Right lobe of liver (tissue), 6 donors: Measurements from ENCODE around the gene PCA3. TPM values are rescaled to one million over a fixed set of nuclear protein-coding genes. Genes with fewer than 3 reads are reported as not detected.

Experiments used
- ATAC-seq, 4 donors: fragments of 200-7000 bp; cut with Tn5 transposase; one replicate each; pipeline ENCODE4 v1.9.1; 2020; ENCODE audit warnings: mild to moderate bottlenecking in 4 of 4, moderate library complexity in 4 of 4
- DNase-seq, 3 donors: peaks; one replicate each; pipeline ENCODE4 v3.0.0-alpha.2; 2020
- H3K27ac ChIP-seq, 3 donors: fragments of 200-600 bp; one replicate each; pipeline ENCODE4 v1.8.0; 2022
- H3K27me3 ChIP-seq, 2 donors: fragments of 200-600 bp; one replicate each; pipeline ENCODE4 v1.8.0; 2022
- H3K36me3 ChIP-seq, 4 donors: fragments of 200-600 bp; sonication (generic) in 1 of 4; one replicate each; pipeline versions ENCODE4 v1.5.1 to v1.8.0; 2017 to 2022; ENCODE audit warnings: control low read depth in 1 of 4
- H3K4me1 ChIP-seq, 4 donors: fragments of 200-600 bp; sonication (generic) in 1 of 4; one replicate each; pipeline versions ENCODE4 v1.5.1 to v1.8.0; 2017 to 2022; ENCODE audit warnings: control low read depth in 1 of 4
- H3K4me3 ChIP-seq, 3 donors: fragments of 200-600 bp; one replicate each; pipeline ENCODE4 v1.8.0; 2022
- H3K9me3 ChIP-seq, 4 donors: fragments of 200-600 bp; sonication (generic) in 1 of 4; one replicate each; pipeline versions ENCODE4 v1.5.1 to v1.8.0; 2017 to 2022; ENCODE audit warnings: control low read depth in 1 of 4
- CTCF ChIP-seq, 4 donors: fragments of 200-600 bp in 3 of 4; fragments of 450-650 bp in 1 of 4; IDR thresholded peaks; one replicate each; pipeline versions ENCODE4 v1.5.1 to v1.8.0; 2016 to 2022; ENCODE audit warnings: antibody characterized with exemption in 4 of 4, mild to moderate bottlenecking in 2 of 4
- POLR2A ChIP-seq: fragments of 450-650 bp; IDR thresholded peaks from one replicate; pipeline ENCODE4 v1.6.1; 2017; ENCODE audit warnings: antibody characterized with exemption, mild to moderate bottlenecking
- WGBS: methylation state at CpG from one replicate; pipeline ENCODE4 v1.1.6; 2018; ENCODE audit warnings: low coverage, low lambda C conversion rate; ENCODE audit not compliant: insufficient coverage; ENCODE audit errors: missing lambda C conversion rate; 5-methylcytosine and 5-hydroxymethylcytosine counted together
- intact Hi-C, 2 donors: fragments of 100-400 bp; cut with DNase I; formaldehyde crosslinking; loops; one replicate each; pipeline versions ENCODE4 v1.11.2 to v1.14.1; 2022
- total RNA-seq, 6 experiments: library from RNA; depleted of rRNA in 2 of 6; stranded (reverse); fragments of >200 nt in 2 of 6; fragmentation: NEBNext Ultra II Directional in 3 of 6; extraction: Animal tissue kit (Norgen Biotek cat#: 25700) in 3 of 6; gene quantifications; one replicate each; pipeline versions ENCODE4 v1.1.0 to v1.2.4, GENCODE V29; 2016 to 2023
- donor health status: DM: no; HTN: yes; CAD: no.
- donor health status: DM: no; HTN: no; CAD: no.
- donor health status: DM: no; HTN: no; CAD: no.
- donor health status: DM: no; HTN: yes; CAD: no.
- donor health status: DM: no; HTN: yes; CAD: no.

PCA3 gene
- total RNA-seq, 6 experiments from 2014 or later, result 0.09 to 0.59 (median 0.46) TPM; not detected in 1

GRCh38 chr9:76796296-76796695, 32.1 kb downstream of the PCA3 start:
- TF ChIP-seq CTCF (IDR thresholded peaks at IDR 0.05) (no peak), POLR2A (no peak)
- H3K9me3 ChIP-seq, result no peaks in the 10 kb centered on the region
- intact Hi-C loops, result no loop called here
- no peak overlapping the region for H3K4me3 ChIP-seq
- H3K27me3 ChIP-seq, result no peaks in the 10 kb centered on the region
- no peaks in the 10 kb centered on the region for H3K4me1 ChIP-seq
- ATAC-seq, result no peak
- H3K27ac ChIP-seq, result no peak overlapping the region
- no peaks in the 10 kb centered on the region for H3K36me3 ChIP-seq
- WGBS, result 58% methylated on average over 5 of the region's 5 CpGs
- no peak for DNase-seq

DNA sequence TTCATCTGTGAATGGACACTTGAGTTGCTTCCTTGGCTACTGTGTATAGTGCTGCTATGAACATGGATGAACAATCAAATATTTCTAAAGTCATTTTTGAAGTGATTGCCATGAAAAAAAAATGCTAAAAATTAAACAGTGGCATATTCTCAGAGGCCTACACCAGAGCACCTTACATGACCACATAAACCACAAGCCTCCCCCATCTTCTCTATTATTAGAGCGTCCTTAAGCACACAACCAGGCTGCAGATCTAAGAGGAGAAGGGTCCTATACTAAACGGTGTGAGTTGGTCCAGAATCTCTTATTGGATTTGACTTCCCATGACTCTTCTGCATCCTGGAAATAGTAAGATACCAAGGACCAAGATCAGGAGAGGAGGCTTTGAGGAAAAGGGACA, 34.3 kb downstream of the PCA3 start:
- WGBS, result 20% methylated on average over 2 of the region's 2 CpGs
- DNase-seq, result no peak
- H3K4me3 ChIP-seq, result no peak overlapping the region
- no peaks in the 10 kb centered on the region for H3K27me3 ChIP-seq
- no peaks in the 10 kb centered on the region for H3K4me1 ChIP-seq
- TF ChIP-seq CTCF (IDR thresholded peaks at IDR 0.05) (no peak), POLR2A (no peak)
- ATAC-seq, result no peak
- H3K9me3 ChIP-seq, result no peaks in the 10 kb centered on the region
- H3K36me3 ChIP-seq, result no peaks in the 10 kb centered on the region
- no peak overlapping the region for H3K27ac ChIP-seq
- intact Hi-C loops, result no loop called here

DNA sequence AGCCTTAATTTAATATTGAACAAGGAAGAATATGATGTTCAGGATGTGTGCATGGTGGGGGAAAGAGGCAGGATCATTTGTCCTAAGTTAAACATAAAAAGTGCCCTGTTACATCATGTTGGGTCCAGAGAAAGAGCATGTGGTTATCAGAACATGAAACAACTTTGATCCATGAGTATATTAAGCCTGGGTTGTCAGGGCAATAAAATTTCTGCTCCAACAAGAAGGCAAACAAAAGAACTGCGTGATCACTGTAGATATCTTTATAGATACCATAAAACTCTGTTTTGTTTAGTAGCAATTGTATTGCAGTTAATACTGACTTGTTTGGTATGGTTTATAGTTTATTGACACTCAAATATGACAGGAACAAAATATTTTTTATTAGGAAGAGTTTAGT, 35.2 kb downstream of the PCA3 start:
- Histone ChIP-seq H3K9me3 (no peaks in the 10 kb centered on the region), H3K4me1 (no peaks in the 10 kb centered on the region), H3K36me3 (no peaks in the 10 kb centered on the region), H3K27me3 (no peaks in the 10 kb centered on the region), H3K4me3 (no peak overlapping the region), H3K27ac (no peak overlapping the region)
- 50% methylated on average over 1 of the region's 1 CpG for WGBS
- ATAC-seq, result no peak
- TF ChIP-seq CTCF (IDR thresholded peaks at IDR 0.05), result no peak
- TF ChIP-seq POLR2A, result no peak
- no peak for DNase-seq
- intact Hi-C loops, result no loop called here

GRCh38 chr9:76800901-76801300, 36.7 kb downstream of the PCA3 start:
- ATAC-seq, result no peak
- Histone ChIP-seq H3K9me3 (no peaks in the 10 kb centered on the region), H3K27me3 (no peaks in the 10 kb centered on the region), H3K36me3 (no peaks in the 10 kb centered on the region), H3K27ac (no peak overlapping the region), H3K4me3 (no peak overlapping the region), H3K4me1 (no peaks in the 10 kb centered on the region)
- intact Hi-C loops, result no loop called here
- no peak for TF ChIP-seq POLR2A
- TF ChIP-seq CTCF (IDR thresholded peaks at IDR 0.05), result no peak
- DNase-seq, result no peak
- WGBS, result 29% methylated on average over 1 of the region's 1 CpG

DNA sequence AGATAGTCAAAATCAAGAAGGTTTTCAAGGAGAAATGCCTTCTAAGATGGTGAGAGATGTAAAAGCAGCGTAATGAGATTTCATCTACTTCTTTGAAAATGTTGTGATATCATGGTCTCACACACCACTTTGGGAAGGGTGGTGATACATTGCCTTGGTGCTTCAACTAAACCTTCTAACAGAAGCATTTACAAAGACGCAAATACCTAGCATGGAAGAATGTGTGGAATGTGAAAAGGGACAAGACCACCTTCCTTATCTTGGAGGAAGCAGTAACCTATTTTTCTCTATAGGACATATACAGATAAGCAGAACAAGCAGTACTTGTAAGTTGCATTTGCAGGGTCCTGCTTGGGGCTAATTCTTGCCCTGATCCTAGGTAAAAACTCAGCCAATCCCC, 38.8 kb downstream of the PCA3 start:
- Histone ChIP-seq H3K4me3 (no peak overlapping the region), H3K4me1 (no peaks in the 10 kb centered on the region)
- DNase-seq, result no peak

More for the DNA sequence above, 38.8 kb downstream of the PCA3 start:
- H3K9me3 ChIP-seq, result no peaks in the 10 kb centered on the region
- intact Hi-C loops, result no loop called here
- H3K36me3 ChIP-seq, result no peaks in the 10 kb centered on the region
- TF ChIP-seq CTCF (IDR thresholded peaks at IDR 0.05) (no peak), POLR2A (no peak)
- no peaks in the 10 kb centered on the region for H3K27me3 ChIP-seq
- 31% methylated on average over 2 of the region's 2 CpGs for WGBS
- H3K27ac ChIP-seq, result no peak overlapping the region
- ATAC-seq, result no peak
